PFSK-1 (cell line): ENCODE data around the gene SMYD5.

Source experiments
- FOXP2 ChIP-seq: optimal IDR thresholded peaks from 2 replicates; pipeline ENCODE3; 2011; ENCODE audit warnings: borderline replicate concordance, control low read depth, inconsistent platforms; ENCODE audit not compliant: insufficient read depth; ENCODE audit errors: extremely low read length, extremely low read depth
- POLR2AphosphoS5 ChIP-seq: IDR thresholded peaks from 2 replicates; pipeline ENCODE4 v1.6.1; 2012; ENCODE audit warnings: low read depth, mild to moderate bottlenecking, control low read depth, low read length, moderate library complexity
- SIN3A ChIP-seq: IDR thresholded peaks from 2 replicates; pipeline ENCODE4 v1.6.1; 2012; ENCODE audit warnings: mild to moderate bottlenecking, low read length, moderate library complexity, borderline replicate concordance; ENCODE audit not compliant: insufficient read depth
- TAF1 ChIP-seq: IDR thresholded peaks from 2 replicates; pipeline ENCODE4 v1.6.1; 2012; ENCODE audit warnings: low read length, control low read depth, borderline replicate concordance; ENCODE audit not compliant: insufficient read depth
- TF ChIP-seq, protein P1 (sequence below), 2 experiments: IDR thresholded peaks; 2 replicates each; pipeline versions ENCODE4 v1.6.1 to v1.8.0; 2011 to 2012; ENCODE audit warnings: low read depth in 2 of 2, low read length in 2 of 2, control low read depth in 1 of 2, inconsistent platforms in 1 of 2, mild to moderate bottlenecking in 1 of 2, moderate library complexity in 1 of 2; ENCODE audit not compliant: insufficient read depth in 1 of 2

SMYD5 gene

DNA sequence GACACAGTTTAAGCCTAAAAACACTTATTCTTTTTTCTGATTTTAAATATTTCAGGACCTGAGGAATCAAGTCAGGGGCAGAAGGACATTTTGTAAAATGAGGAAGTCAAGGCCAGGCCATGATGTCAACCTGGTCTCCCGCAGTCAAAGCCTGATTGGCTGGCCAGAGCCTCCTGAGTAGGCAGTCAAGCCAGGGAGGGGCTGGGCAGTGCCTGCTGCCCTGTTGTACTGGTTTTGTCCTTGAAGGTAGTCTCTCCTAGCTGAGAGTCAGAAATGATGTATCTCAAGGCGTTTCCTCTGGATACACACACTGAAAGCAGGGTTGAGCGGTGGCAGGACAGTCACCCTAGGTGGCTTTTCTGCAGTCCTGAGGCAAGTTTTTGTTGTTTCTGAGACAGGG lies 39.9 kb downstream of the SMYD5 start:
- TF ChIP-seq POLR2AphosphoS5 (no peak), TAF1 (no peak), SIN3A (no peak), FOXP2 (no peak)
- TF ChIP-seq, protein P1, sequence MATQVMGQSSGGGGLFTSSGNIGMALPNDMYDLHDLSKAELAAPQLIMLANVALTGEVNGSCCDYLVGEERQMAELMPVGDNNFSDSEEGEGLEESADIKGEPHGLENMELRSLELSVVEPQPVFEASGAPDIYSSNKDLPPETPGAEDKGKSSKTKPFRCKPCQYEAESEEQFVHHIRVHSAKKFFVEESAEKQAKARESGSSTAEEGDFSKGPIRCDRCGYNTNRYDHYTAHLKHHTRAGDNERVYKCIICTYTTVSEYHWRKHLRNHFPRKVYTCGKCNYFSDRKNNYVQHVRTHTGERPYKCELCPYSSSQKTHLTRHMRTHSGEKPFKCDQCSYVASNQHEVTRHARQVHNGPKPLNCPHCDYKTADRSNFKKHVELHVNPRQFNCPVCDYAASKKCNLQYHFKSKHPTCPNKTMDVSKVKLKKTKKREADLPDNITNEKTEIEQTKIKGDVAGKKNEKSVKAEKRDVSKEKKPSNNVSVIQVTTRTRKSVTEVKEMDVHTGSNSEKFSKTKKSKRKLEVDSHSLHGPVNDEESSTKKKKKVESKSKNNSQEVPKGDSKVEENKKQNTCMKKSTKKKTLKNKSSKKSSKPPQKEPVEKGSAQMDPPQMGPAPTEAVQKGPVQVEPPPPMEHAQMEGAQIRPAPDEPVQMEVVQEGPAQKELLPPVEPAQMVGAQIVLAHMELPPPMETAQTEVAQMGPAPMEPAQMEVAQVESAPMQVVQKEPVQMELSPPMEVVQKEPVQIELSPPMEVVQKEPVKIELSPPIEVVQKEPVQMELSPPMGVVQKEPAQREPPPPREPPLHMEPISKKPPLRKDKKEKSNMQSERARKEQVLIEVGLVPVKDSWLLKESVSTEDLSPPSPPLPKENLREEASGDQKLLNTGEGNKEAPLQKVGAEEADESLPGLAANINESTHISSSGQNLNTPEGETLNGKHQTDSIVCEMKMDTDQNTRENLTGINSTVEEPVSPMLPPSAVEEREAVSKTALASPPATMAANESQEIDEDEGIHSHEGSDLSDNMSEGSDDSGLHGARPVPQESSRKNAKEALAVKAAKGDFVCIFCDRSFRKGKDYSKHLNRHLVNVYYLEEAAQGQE (IDR thresholded peaks at IDR 0.05; ENCODE audit: insufficient read depth in 1 of 2, low read depth in 2 of 2, low read length in 2 of 2), result no peak

DNA sequence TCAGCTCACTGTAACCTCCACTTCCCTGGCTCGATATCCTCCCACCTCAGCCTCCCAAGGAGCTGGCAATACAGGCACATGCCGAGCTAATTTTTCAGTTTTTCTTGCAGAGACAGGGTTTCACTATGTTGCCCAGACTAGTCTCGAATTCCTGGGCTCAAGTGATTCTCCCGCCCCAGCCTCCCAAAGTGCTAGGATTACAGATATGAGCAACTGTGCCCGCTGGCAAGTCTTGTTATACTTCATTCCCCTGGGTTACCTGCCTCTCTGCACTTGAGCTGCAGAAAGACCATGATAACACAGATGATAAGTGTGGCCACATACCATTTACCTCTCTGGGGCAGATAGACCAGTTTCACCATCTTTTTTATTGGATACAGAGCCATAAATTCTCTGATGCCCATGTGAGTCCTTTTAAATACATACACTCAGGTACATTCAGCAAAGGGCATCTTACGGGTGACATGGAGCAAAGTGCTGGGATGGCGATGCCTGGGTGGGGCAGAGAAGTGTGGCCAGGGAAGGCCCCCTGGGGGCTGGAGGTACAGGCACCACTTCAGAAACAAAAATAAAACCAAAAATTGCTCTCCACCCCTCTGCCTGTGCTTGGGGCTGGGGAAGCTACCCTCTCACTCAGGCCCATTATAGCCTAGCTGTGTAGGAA lies 40.4 kb downstream of the SMYD5 start:
- 0 out of 2 replicates have a peak, but pooled peaks have one; percentile 41 for TF ChIP-seq POLR2AphosphoS5
- TF ChIP-seq FOXP2, result no peak

DNA sequence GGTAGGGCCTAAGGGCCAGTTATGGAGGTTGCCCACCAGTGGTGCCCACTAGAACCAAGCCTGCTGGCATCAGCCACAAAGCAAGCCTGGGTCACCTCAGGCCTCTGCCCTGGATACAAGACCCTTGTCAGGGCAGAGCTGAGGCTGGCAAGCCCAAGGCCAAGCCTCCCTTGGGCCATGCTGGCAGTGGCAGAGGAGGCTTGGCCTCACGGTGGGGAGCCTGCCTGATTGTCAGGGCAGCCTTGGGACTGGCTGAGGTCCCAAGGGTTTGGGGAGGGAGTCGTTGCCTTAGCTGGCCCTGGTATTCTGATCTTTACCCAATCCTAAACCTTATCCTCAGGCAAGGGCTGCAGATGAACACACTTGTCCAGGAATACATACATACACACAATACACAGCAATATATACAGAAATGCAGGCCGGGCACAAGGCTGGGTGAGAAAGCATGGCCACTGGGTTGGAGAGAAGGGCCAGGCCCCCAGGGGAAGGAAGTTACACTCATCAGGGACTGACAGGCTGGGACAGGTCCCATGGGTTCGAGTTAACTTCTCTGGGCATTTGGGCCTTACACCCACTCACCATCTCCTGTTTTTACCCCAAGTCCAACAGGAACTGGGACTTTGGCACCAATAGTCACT lies 41.1 kb downstream of the SMYD5 start:
- TF ChIP-seq POLR2AphosphoS5 (0 out of 2 replicates have a peak, but pooled peaks have one; percentile 6), SIN3A (no peak), FOXP2 (no peak), TAF1 (no peak)
- TF ChIP-seq, protein P1 (IDR thresholded peaks at IDR 0.05; ENCODE audit: insufficient read depth in 1 of 2, low read depth in 2 of 2, low read length in 2 of 2), result no peak

- TF ChIP-seq POLR2AphosphoS5, result no peak
- no peak for TF ChIP-seq TAF1
- no peak for TF ChIP-seq SIN3A
- TF ChIP-seq, protein P1 (IDR thresholded peaks at IDR 0.05; ENCODE audit: insufficient read depth in 1 of 2, low read depth in 2 of 2, low read length in 2 of 2), result no peak
- no peak for TF ChIP-seq FOXP2
These were observed 42.0 kb downstream of the SMYD5 start for GRCh38 chr2:73255907-73256617.

GRCh38 chr2:73256618-73256922 lies 42.5 kb downstream of the SMYD5 start:
- TF ChIP-seq SIN3A (no peak), TAF1 (no peak)
- TF ChIP-seq, protein P1 (IDR thresholded peaks at IDR 0.05; ENCODE audit: insufficient read depth in 1 of 2, low read depth in 2 of 2, low read length in 2 of 2), result peak in 1 of 2 experiments; percentile 50; a peak in 1 of 4 replicates
